ENCODE measurements around the gene PAK2. TPM values are rescaled to one million over a fixed set of nuclear protein-coding genes. Genes with fewer than 3 reads are reported as not detected.

Gene PAK2
- total RNA-seq, 1 donor from 2014 or later, result 76.7 TPM

GRCh38 chr3:196774191-196774820 lies 34.6 kb downstream of the PAK2 start:
- H3K27me3 Mint-ChIP-seq (ENCODE audit: unreplicated experiment), result no peaks in the 10 kb centered on the region
- H3K27ac Mint-ChIP-seq (ENCODE audit: unreplicated experiment), result peak overlapping the region; percentile 72
- no peak for TF ChIP-seq CTCF (IDR thresholded peaks at IDR 0.05)
- peaks cover 8% of the 10 kb centered on the region for H3K36me3 Mint-ChIP-seq (ENCODE audit: unreplicated experiment)
- DNase-seq (ENCODE audit: extremely low spot score, unreplicated experiment), result no peak
- no peak overlapping the region for H3K4me3 Mint-ChIP-seq (ENCODE audit: unreplicated experiment)
- H3K9me3 Mint-ChIP-seq (ENCODE audit: unreplicated experiment), result peaks cover 6% of the 10 kb centered on the region
- H3K4me1 Mint-ChIP-seq (ENCODE audit: unreplicated experiment), result peaks cover 48% of the 10 kb centered on the region

- peaks cover 52% of the 10 kb centered on the region for H3K4me1 Mint-ChIP-seq (ENCODE audit: unreplicated experiment)
- DNase-seq (ENCODE audit: extremely low spot score, unreplicated experiment), result no peak
- H3K9me3 Mint-ChIP-seq (ENCODE audit: unreplicated experiment), result peaks cover 6% of the 10 kb centered on the region
- H3K4me3 Mint-ChIP-seq (ENCODE audit: unreplicated experiment), result no peak overlapping the region
- no peak overlapping the region for H3K27ac Mint-ChIP-seq (ENCODE audit: unreplicated experiment)
- TF ChIP-seq CTCF (IDR thresholded peaks at IDR 0.05), result no peak
- no peaks in the 10 kb centered on the region for H3K27me3 Mint-ChIP-seq (ENCODE audit: unreplicated experiment)
- H3K36me3 Mint-ChIP-seq (ENCODE audit: unreplicated experiment), result peaks cover 11% of the 10 kb centered on the region
Measured at GRCh38 chr3:196774848-196775422, 35.3 kb downstream of the PAK2 start.

DNA sequence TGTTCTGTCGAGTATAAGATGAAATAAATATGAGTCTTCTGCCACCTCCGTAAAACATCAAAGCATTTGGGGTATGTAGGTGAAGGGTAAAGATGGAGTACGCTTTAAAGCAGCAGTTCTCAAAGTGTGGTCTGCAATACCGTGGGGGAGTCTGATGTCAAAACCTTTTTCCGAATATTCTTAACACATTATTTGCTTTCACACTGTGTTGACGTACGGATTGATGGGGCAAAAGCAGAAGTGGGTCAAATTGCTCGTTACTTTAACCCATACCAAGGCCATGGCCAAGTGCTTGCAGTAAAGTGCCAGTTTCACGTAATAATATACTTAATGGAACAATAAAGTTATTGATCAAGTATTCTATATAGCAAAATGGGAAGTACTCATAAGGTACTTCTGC lies 36.3 kb downstream of the PAK2 start:
- no peak for TF ChIP-seq CTCF (IDR thresholded peaks at IDR 0.05)
- H3K27me3 Mint-ChIP-seq (ENCODE audit: unreplicated experiment), result no peaks in the 10 kb centered on the region
- H3K4me3 Mint-ChIP-seq (ENCODE audit: unreplicated experiment), result no peak overlapping the region
- H3K36me3 Mint-ChIP-seq (ENCODE audit: unreplicated experiment), result peaks cover 14% of the 10 kb centered on the region
- H3K4me1 Mint-ChIP-seq (ENCODE audit: unreplicated experiment), result peaks cover 52% of the 10 kb centered on the region
- peaks cover 6% of the 10 kb centered on the region for H3K9me3 Mint-ChIP-seq (ENCODE audit: unreplicated experiment)
- DNase-seq (ENCODE audit: extremely low spot score, unreplicated experiment), result no peak
- no peak overlapping the region for H3K27ac Mint-ChIP-seq (ENCODE audit: unreplicated experiment)

DNA sequence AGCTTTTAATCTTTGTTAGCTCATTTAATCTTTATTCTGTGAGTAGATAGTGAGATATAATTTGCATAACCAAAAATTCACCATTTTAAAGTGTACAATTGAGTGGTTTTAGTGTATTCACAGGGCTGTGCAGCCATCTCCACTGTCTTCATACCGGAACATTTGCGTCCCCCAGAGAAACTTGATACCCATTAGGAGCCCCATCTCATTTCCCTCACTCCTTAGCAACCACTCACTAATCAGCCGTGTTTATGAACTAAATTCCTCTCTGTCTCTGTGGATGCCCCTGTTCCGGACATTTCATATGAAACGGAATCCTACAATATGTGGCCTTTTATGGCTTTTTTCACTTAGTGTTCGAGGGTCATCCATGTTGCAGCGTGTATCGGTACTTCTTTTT lies 38.2 kb downstream of the PAK2 start:
- no peak overlapping the region for H3K4me3 Mint-ChIP-seq (ENCODE audit: unreplicated experiment)
- DNase-seq (ENCODE audit: extremely low spot score, unreplicated experiment), result no peak
- no peaks in the 10 kb centered on the region for H3K27me3 Mint-ChIP-seq (ENCODE audit: unreplicated experiment)
- H3K9me3 Mint-ChIP-seq (ENCODE audit: unreplicated experiment), result no peaks in the 10 kb centered on the region
- peaks cover 39% of the 10 kb centered on the region for H3K4me1 Mint-ChIP-seq (ENCODE audit: unreplicated experiment)
- H3K36me3 Mint-ChIP-seq (ENCODE audit: unreplicated experiment), result peaks cover 12% of the 10 kb centered on the region
- no peak overlapping the region for H3K27ac Mint-ChIP-seq (ENCODE audit: unreplicated experiment)
- TF ChIP-seq CTCF (IDR thresholded peaks at IDR 0.05), result no peak

DNA sequence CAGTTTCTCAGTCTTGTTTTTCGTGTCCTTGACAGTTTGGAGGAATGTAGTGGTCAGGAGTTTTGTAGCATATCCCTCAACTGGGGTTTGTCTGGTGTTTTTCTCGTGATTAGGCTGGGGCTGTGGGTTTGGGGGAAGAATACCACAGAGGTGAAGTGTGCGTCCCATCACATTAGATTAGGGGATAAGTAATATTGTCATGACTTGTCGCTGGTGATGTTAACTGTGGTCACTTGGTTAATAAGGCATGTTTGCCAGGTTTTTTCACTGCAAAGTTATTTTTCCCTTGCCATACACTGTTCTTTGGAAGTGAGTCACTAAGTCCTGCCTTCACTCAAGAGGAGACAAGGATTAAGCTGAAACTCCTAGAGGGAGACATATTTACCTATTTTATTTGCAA lies 39.1 kb downstream of the PAK2 start:
- no peak overlapping the region for H3K4me3 Mint-ChIP-seq (ENCODE audit: unreplicated experiment)
- no peak for TF ChIP-seq CTCF (IDR thresholded peaks at IDR 0.05)
- H3K27ac Mint-ChIP-seq (ENCODE audit: unreplicated experiment), result peak overlapping the region; percentile 69
- H3K4me1 Mint-ChIP-seq (ENCODE audit: unreplicated experiment), result peaks cover 33% of the 10 kb centered on the region
- peaks cover 21% of the 10 kb centered on the region for H3K36me3 Mint-ChIP-seq (ENCODE audit: unreplicated experiment)
- H3K9me3 Mint-ChIP-seq (ENCODE audit: unreplicated experiment), result no peaks in the 10 kb centered on the region
- no peaks in the 10 kb centered on the region for H3K27me3 Mint-ChIP-seq (ENCODE audit: unreplicated experiment)
- DNase-seq (ENCODE audit: extremely low spot score, unreplicated experiment), result no peak

Data from osteocyte (in vitro differentiated cells).